SK-N-DZ (cell line): Measurements from ENCODE around the gene GRK5.
A peak's percentile ranks its signal among the peaks of the same experiment; 100 is the strongest.
"Not testable (repeated sequence)": the region's sequence is repeated elsewhere in the genome, so short reads cannot be mapped to it uniquely, and the experiment has no call there.

Experiments
- DNase-seq: peaks from one replicate; pipeline ENCODE4 v3.0.0-alpha.2; 2015; ENCODE audit warnings: low spot score

Gene GRK5

GRCh38 chr10:119221201-119221600 lies 13.8 kb downstream of the GRK5 start:
- no peak for DNase-seq

- no peak for DNase-seq
These were observed 14.3 kb downstream of the GRK5 start for GRCh38 chr10:119221666-119222065.

GRCh38 chr10:119222537-119222936 lies 15.2 kb downstream of the GRK5 start:
- DNase-seq: no peak

GRCh38 chr10:119222966-119223386 lies 15.6 kb downstream of the GRK5 start:
- no peak for DNase-seq

- DNase-seq: no peak
These were observed 17.8 kb downstream of the GRK5 start for GRCh38 chr10:119225083-119225658.

- DNase-seq: no peak
These were observed 20.5 kb downstream of the GRK5 start for GRCh38 chr10:119227825-119228224.

- DNase-seq: no peak
These were observed 24.3 kb downstream of the GRK5 start for GRCh38 chr10:119231654-119232053.

GRCh38 chr10:119232439-119232838 lies 25.1 kb downstream of the GRK5 start:
- not testable (repeated sequence) for DNase-seq

- DNase-seq: no peak
These were observed 25.9 kb downstream of the GRK5 start for GRCh38 chr10:119233123-119233820.

GRCh38 chr10:119233821-119234220 lies 26.4 kb downstream of the GRK5 start:
- DNase-seq: no peak

GRCh38 chr10:119235356-119235755 lies 28.0 kb downstream of the GRK5 start:
- no peak for DNase-seq

GRCh38 chr10:119237722-119238436 lies 30.5 kb downstream of the GRK5 start:
- DNase-seq: peak; percentile 39

GRCh38 chr10:119238577-119238976 lies 31.2 kb downstream of the GRK5 start:
- peak; percentile 95 for DNase-seq

GRCh38 chr10:119239015-119239414 lies 31.6 kb downstream of the GRK5 start:
- DNase-seq: not testable (repeated sequence)

- DNase-seq: not testable (repeated sequence)
These were observed 32.3 kb downstream of the GRK5 start for GRCh38 chr10:119239630-119240029.

GRCh38 chr10:119241066-119241465 lies 33.7 kb downstream of the GRK5 start:
- DNase-seq: peak; percentile 45

- DNase-seq: no peak
These were observed 34.8 kb downstream of the GRK5 start for GRCh38 chr10:119242186-119242585.

GRCh38 chr10:119243488-119243887 lies 36.1 kb downstream of the GRK5 start:
- DNase-seq: no peak

GRCh38 chr10:119243967-119244366 lies 36.6 kb downstream of the GRK5 start:
- no peak for DNase-seq

- no peak for DNase-seq
These were observed 37.9 kb downstream of the GRK5 start for GRCh38 chr10:119245272-119245671.

- no peak for DNase-seq
These were observed 39.6 kb downstream of the GRK5 start for GRCh38 chr10:119246862-119247549.

GRCh38 chr10:119247550-119247894 lies 40.2 kb downstream of the GRK5 start:
- no peak for DNase-seq
